Suprapubic skin (tissue), 4 donors: ENCODE measurements around the gene CCDC85A. TPM values are rescaled to one million over a fixed set of nuclear protein-coding genes. Genes with fewer than 3 reads are reported as not detected.

Source experiments
- DNase-seq, 2 donors: peaks; one replicate each; pipeline ENCODE4 v3.0.0-alpha.2; 2019; ENCODE audit warnings: low spot score in 2 of 2
- H3K27ac ChIP-seq: fragments of 200-600 bp; sonication (generic); one replicate; pipeline ENCODE4 v1.5.1; 2019
- H3K27me3 ChIP-seq: fragments of 200-600 bp; sonication (generic); one replicate; pipeline ENCODE4 v1.5.1; 2019
- H3K36me3 ChIP-seq: fragments of 200-600 bp; sonication (generic); one replicate; pipeline ENCODE4 v1.5.1; 2019
- H3K4me1 ChIP-seq: fragments of 200-600 bp; sonication (generic); one replicate; pipeline ENCODE4 v1.5.1; 2019
- H3K4me3 ChIP-seq: fragments of 200-600 bp; sonication (generic); one replicate; pipeline ENCODE4 v1.5.1; 2019; ENCODE audit warnings: mild to moderate bottlenecking
- H3K9me3 ChIP-seq: fragments of 200-600 bp; sonication (generic); one replicate; pipeline ENCODE4 v1.5.1; 2019
- EP300 ChIP-seq: sonication (generic); formaldehyde crosslinking; IDR thresholded peaks from one replicate; pipeline ENCODE4 v1.6.1; 2017; ENCODE audit warnings: antibody characterized with exemption
- POLR2A ChIP-seq, 2 donors: fragments of 450-650 bp; IDR thresholded peaks; one replicate each; pipeline ENCODE4 v1.6.1; 2017; ENCODE audit warnings: antibody characterized with exemption in 2 of 2, mild to moderate bottlenecking in 2 of 2, moderate library complexity in 2 of 2
- POLR2AphosphoS5 ChIP-seq, 3 donors: sonication (generic); formaldehyde crosslinking; IDR thresholded peaks; one replicate each; pipeline ENCODE4 v1.6.1; 2017; ENCODE audit warnings: antibody characterized with exemption in 3 of 3
- WGBS: methylation state at CpG from one replicate; pipeline ENCODE4 v1.1.5; 2018; 5-methylcytosine and 5-hydroxymethylcytosine counted together
- total RNA-seq, 4 donors: library from RNA; depleted of rRNA; stranded (reverse); fragments of >200 nt; gene quantifications; one replicate each; pipeline ENCODE4 v1.1.0, GENCODE V29; 2016
- TF ChIP-seq, protein P1 (sequence below), 2 donors: fragments of 200-600 bp in 1 of 2; fragments of 450-650 bp in 1 of 2; sonication (generic) in 1 of 2; IDR thresholded peaks; one replicate each; pipeline ENCODE4 v1.5.1; 2016 to 2019; ENCODE audit warnings: antibody characterized with exemption in 2 of 2, mild to moderate bottlenecking in 1 of 2, moderate library complexity in 1 of 2

CCDC85A gene
- total RNA-seq, 4 donors from 2014 or later = 1.9 to 3.2 (median 2.5) TPM

- no peak for TF ChIP-seq POLR2A (IDR thresholded peaks at IDR 0.05)
- TF ChIP-seq, protein P1, sequence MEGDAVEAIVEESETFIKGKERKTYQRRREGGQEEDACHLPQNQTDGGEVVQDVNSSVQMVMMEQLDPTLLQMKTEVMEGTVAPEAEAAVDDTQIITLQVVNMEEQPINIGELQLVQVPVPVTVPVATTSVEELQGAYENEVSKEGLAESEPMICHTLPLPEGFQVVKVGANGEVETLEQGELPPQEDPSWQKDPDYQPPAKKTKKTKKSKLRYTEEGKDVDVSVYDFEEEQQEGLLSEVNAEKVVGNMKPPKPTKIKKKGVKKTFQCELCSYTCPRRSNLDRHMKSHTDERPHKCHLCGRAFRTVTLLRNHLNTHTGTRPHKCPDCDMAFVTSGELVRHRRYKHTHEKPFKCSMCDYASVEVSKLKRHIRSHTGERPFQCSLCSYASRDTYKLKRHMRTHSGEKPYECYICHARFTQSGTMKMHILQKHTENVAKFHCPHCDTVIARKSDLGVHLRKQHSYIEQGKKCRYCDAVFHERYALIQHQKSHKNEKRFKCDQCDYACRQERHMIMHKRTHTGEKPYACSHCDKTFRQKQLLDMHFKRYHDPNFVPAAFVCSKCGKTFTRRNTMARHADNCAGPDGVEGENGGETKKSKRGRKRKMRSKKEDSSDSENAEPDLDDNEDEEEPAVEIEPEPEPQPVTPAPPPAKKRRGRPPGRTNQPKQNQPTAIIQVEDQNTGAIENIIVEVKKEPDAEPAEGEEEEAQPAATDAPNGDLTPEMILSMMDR (IDR thresholded peaks at IDR 0.05) = no peak
- DNase-seq = no peak
- H3K9me3 ChIP-seq = no peaks in the 10 kb centered on the region
- H3K4me1 ChIP-seq = no peaks in the 10 kb centered on the region
- H3K27me3 ChIP-seq = no peaks in the 10 kb centered on the region
- 89% methylated on average over 6 of the region's 6 CpGs for WGBS
- H3K27ac ChIP-seq = no peak overlapping the region
- H3K4me3 ChIP-seq = no peak overlapping the region
- H3K36me3 ChIP-seq = no peaks in the 10 kb centered on the region
These were observed 188.4 kb downstream of the CCDC85A start for GRCh38 chr2:56372071-56372656.

DNA sequence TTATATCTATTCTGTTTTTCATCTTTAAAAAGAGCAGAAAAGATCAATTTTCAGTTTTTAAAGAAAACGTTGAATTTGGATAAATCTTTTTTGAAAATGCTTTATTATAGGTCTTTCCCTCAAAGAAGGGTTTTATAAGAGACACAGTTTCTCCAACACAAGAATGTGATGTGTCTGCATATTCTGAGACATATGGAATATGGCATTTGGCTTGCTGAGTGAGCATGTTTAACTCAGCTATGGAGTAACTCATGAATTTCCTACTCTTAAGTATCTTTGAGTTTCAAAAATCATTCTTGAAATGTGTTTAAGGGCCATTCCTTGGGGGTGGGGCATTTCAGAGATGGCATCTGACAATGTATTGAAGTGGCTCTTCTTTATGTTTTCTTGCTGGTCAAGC is 191.5 kb downstream of the CCDC85A start:
- H3K4me3 ChIP-seq = no peak overlapping the region
- TF ChIP-seq EP300 = no peak
- H3K4me1 ChIP-seq = no peaks in the 10 kb centered on the region
- H3K36me3 ChIP-seq = no peaks in the 10 kb centered on the region
- H3K9me3 ChIP-seq = no peaks in the 10 kb centered on the region
- WGBS = 44% methylated on average over 1 of the region's 1 CpG
- H3K27me3 ChIP-seq = no peaks in the 10 kb centered on the region
- no peak overlapping the region for H3K27ac ChIP-seq
- DNase-seq = no peak

- no peaks in the 10 kb centered on the region for H3K9me3 ChIP-seq
- DNase-seq = no peak
- no peak overlapping the region for H3K4me3 ChIP-seq
- H3K36me3 ChIP-seq = no peaks in the 10 kb centered on the region
- H3K27ac ChIP-seq = no peak overlapping the region
- H3K27me3 ChIP-seq = no peaks in the 10 kb centered on the region
- no peaks in the 10 kb centered on the region for H3K4me1 ChIP-seq
- 87% methylated on average over 2 of the region's 2 CpGs for WGBS
- TF ChIP-seq, protein P1 (IDR thresholded peaks at IDR 0.05) = no peak
- TF ChIP-seq EP300 = no peak
These were observed 193.2 kb downstream of the CCDC85A start for GRCh38 chr2:56376699-56377665.

- H3K4me3 ChIP-seq = no peak overlapping the region
- no peaks in the 10 kb centered on the region for H3K9me3 ChIP-seq
- H3K27ac ChIP-seq = no peak overlapping the region
- WGBS = 56% methylated on average over 2 of the region's 2 CpGs
- no peaks in the 10 kb centered on the region for H3K36me3 ChIP-seq
- TF ChIP-seq POLR2A (IDR thresholded peaks at IDR 0.05) = no peak
- TF ChIP-seq, protein P1 (IDR thresholded peaks at IDR 0.05) = no peak
- TF ChIP-seq POLR2AphosphoS5 (IDR thresholded peaks at IDR 0.05) = no peak
- TF ChIP-seq EP300 = no peak
- no peaks in the 10 kb centered on the region for H3K4me1 ChIP-seq
- no peak for DNase-seq
- H3K27me3 ChIP-seq = no peaks in the 10 kb centered on the region
These were observed 195.3 kb downstream of the CCDC85A start for GRCh38 chr2:56379066-56379465.

DNA sequence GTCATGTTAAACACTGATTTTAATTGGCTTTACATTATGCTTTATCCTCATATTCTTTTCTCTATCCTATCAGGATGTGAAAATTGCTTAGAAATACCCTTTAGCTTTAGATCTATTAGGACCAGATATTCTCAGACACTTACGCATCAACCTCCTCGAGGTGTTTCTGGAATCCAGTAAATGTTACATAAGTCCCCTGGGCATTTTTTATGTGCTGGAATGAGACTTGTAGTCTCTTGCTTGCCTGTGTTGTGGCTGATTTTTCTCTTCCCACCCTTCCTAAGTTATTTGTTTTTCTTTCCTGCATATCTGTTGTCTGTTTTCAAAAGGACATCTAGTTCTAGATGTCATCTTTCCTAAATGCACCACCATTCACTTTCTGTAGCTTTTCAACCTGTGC is 197.1 kb downstream of the CCDC85A start:
- no peaks in the 10 kb centered on the region for H3K27me3 ChIP-seq
- no peak for TF ChIP-seq EP300
- TF ChIP-seq POLR2AphosphoS5 (IDR thresholded peaks at IDR 0.05) = no peak
- TF ChIP-seq, protein P1 (IDR thresholded peaks at IDR 0.05) = no peak
- no peak for TF ChIP-seq POLR2A (IDR thresholded peaks at IDR 0.05)
- H3K4me3 ChIP-seq = no peak overlapping the region
- H3K27ac ChIP-seq = no peak overlapping the region
- H3K36me3 ChIP-seq = no peaks in the 10 kb centered on the region
- 49% methylated on average over 2 of the region's 2 CpGs for WGBS
- no peaks in the 10 kb centered on the region for H3K9me3 ChIP-seq
- no peak for DNase-seq
- H3K4me1 ChIP-seq = no peaks in the 10 kb centered on the region
